ENCODE results near the gene GIN1. TPM values are rescaled to one million over a fixed set of nuclear protein-coding genes. Genes with fewer than 3 reads are reported as not detected.
A peak's percentile ranks its signal among the peaks of the same experiment; 100 is the strongest.

The GIN1 gene
- total and polyA plus RNA-seq, 7 donors = 7.8 to 12.5 (median 11.6) TPM

DNA sequence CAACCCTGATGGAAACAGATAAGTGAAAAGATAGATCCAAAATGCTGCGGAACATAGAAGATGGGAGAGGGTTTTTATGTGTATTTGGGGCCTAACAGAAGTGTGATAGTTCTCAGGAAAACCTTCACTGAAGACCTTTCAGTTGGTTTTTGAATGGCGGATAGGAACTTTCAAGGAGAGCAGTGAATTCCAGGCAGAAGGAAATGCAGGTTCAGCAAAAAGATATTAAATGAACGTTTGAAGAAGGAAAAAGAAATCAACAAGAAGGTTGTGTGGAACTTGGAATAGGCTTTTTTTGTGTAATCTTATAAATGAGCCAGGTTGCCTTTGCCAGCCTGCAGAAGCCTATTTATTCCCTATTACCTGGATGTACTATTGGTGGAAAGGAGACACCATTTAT lies 2.3 kb upstream of the GIN1 start:
- no peak overlapping the region for H3K4me3 ChIP-seq

DNA sequence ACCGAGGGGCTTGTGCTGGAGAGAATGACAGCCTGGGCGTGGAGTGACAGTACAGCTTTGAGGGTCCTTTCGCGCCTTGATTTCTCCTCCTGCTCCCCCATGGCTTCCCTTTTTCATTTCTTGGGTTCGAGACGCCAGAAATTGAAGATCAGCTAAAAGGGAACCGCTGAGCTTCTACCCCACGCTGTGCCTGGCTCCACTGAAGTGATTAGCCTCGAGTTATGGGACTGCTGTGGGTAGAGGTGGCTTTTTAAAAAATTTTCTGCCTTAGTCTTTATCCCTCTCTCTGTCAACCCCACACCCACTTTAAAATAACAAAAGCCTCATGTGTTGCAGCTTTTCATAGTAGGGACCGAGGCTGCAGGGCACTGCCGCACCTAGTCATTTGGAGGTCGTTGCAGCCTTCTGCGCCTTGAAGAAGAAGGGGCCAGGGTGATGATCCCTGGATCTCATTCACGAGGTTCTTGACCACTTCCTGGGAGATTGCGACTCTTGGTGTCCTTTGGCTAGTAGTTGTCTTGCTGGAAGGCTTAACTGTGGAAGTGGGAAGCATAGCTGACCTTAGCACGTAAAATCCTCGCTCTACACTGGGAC lies 766 bp upstream of the GIN1 start:
- 1 to 2% (median 2%) methylated on average over 17 of the region's 17 CpGs for WGBS, 3 donors
- no peak for DNase-seq
- Histone ChIP-seq H3K4me3 (peak overlapping the region; percentile 89), H3K9me3 (no peaks in the 10 kb centered on the region), H3K27ac (peak overlapping the region; percentile 92), H3K4me1 (peaks cover 38% of the 10 kb centered on the region), H3K27me3 (ENCODE audit: insufficient read depth in 3 of 3, low read length in 2 of 3) (no peaks in the 10 kb centered on the region), H3K36me3 (ENCODE audit: insufficient read depth in 1 of 2, low read depth in 1 of 2) (no peaks in the 10 kb centered on the region)
- TF ChIP-seq, protein P1, sequence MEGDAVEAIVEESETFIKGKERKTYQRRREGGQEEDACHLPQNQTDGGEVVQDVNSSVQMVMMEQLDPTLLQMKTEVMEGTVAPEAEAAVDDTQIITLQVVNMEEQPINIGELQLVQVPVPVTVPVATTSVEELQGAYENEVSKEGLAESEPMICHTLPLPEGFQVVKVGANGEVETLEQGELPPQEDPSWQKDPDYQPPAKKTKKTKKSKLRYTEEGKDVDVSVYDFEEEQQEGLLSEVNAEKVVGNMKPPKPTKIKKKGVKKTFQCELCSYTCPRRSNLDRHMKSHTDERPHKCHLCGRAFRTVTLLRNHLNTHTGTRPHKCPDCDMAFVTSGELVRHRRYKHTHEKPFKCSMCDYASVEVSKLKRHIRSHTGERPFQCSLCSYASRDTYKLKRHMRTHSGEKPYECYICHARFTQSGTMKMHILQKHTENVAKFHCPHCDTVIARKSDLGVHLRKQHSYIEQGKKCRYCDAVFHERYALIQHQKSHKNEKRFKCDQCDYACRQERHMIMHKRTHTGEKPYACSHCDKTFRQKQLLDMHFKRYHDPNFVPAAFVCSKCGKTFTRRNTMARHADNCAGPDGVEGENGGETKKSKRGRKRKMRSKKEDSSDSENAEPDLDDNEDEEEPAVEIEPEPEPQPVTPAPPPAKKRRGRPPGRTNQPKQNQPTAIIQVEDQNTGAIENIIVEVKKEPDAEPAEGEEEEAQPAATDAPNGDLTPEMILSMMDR (IDR thresholded peaks at IDR 0.05) = no peak
- no peak for ATAC-seq
- intact Hi-C loops (cut with DNase I) = no loop called here

More for the DNA sequence above, 2.3 kb upstream of the GIN1 start:
- Histone ChIP-seq H3K36me3 (ENCODE audit: insufficient read depth in 1 of 2, low read depth in 1 of 2) (no peaks in the 10 kb centered on the region), H3K9me3 (no peaks in the 10 kb centered on the region), H3K27ac (no peak overlapping the region), H3K27me3 (ENCODE audit: insufficient read depth in 3 of 3, low read length in 2 of 3) (no peaks in the 10 kb centered on the region), H3K4me1 (peaks cover 30% of the 10 kb centered on the region)
- intact Hi-C loops (cut with DNase I) = no loop called here
- TF ChIP-seq, protein P1 (IDR thresholded peaks at IDR 0.05) = no peak
- ATAC-seq = no peak
- WGBS, 3 donors = 38 to 70% (median 58%) methylated on average over 3 of the region's 3 CpGs
- no peak for DNase-seq

GRCh38 chr5:103119070-103119764 lies 721 bp downstream of the GIN1 start:
- DNase-seq = no peak
- H3K27ac ChIP-seq = peak overlapping the region; percentile 92
- intact Hi-C loops (cut with DNase I) = loop anchor here in 1 of 2 donors (10.0 kb wide), 1 partner anchor 364 kb away; the partner anchor contains the start of gene PAM
- peaks cover 38% of the 10 kb centered on the region for H3K4me1 ChIP-seq
- WGBS, 3 donors = 0 to 1% (median 1%) methylated on average over 15 of the region's 15 CpGs
- TF ChIP-seq, protein P1 (IDR thresholded peaks at IDR 0.05) = no peak
- no peaks in the 10 kb centered on the region for H3K9me3 ChIP-seq
- H3K27me3 ChIP-seq (ENCODE audit: insufficient read depth in 3 of 3, low read length in 2 of 3) = no peaks in the 10 kb centered on the region
- peak in 1 of 4 donors; percentile 19 for ATAC-seq
- H3K36me3 ChIP-seq (ENCODE audit: insufficient read depth in 1 of 2, low read depth in 1 of 2) = no peaks in the 10 kb centered on the region
- H3K4me3 ChIP-seq = peak overlapping the region; percentile 89

DNA sequence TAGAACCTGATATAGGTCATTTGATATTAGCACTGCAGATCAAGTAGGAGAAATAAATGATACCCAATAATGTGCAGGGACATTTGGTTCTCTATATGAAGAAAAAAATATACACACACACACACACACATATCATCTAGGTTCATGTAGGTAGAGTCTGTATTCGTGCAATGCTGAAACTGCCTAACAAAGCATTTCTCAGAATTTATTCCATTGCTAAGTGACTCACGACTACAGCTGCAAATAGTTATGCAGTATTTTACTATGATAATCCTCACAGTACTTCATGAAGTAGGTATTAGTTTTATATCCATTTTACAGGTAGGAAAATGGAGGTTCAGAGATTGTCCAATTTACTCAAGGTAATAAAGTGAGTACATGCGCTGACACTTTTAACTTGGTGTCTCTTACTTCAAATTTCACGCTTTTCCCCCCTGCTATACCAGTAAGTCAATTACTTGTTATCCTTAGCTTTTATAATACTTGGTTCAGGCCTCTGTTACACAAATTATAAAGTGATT lies 2.4 kb downstream of the GIN1 start:
- Histone ChIP-seq H3K36me3 (ENCODE audit: insufficient read depth in 1 of 2, low read depth in 1 of 2) (no peaks in the 10 kb centered on the region), H3K4me1 (peaks cover 38% of the 10 kb centered on the region), H3K9me3 (no peaks in the 10 kb centered on the region), H3K27ac (no peak overlapping the region), H3K4me3 (no peak overlapping the region), H3K27me3 (ENCODE audit: insufficient read depth in 3 of 3, low read length in 2 of 3) (no peaks in the 10 kb centered on the region)
- intact Hi-C loops (cut with DNase I) = loop anchor here in 1 of 2 donors (10.0 kb wide), 1 partner anchor 363 kb away; the partner anchor contains the start of gene PAM
- TF ChIP-seq, protein P1 (IDR thresholded peaks at IDR 0.05) = no peak
- ATAC-seq = no peak
- 56 to 78% (median 75%) methylated on average over 4 of the region's 4 CpGs for WGBS, 3 donors
- no peak for DNase-seq

Data from psoas muscle (tissue), 8 donors.